RWPE2 (cell line): ENCODE data around the gene TBC1D26.
A peak's percentile ranks its signal among the peaks of the same experiment; 100 is the strongest.
"Not testable (repeated sequence)": the region's sequence is repeated elsewhere in the genome, so short reads cannot be mapped to it uniquely, and the experiment has no call there.

ENCODE experiments used
- ATAC-seq: fragments of 200-7000 bp; cut with Tn5 transposase; 3 replicates; pipeline ENCODE4 v1.9.1; 2021; ENCODE audit warnings: low read depth
- DNase-seq: peaks from one replicate; pipeline ENCODE4 v3.0.0-alpha.2; 2020; ENCODE audit warnings: low spot score
- H3K27ac ChIP-seq: fragments of 450-650 bp; 2 replicates; pipeline ENCODE4 v1.5.1; 2017; ENCODE audit warnings: mild to moderate bottlenecking; ENCODE audit not compliant: poor library complexity, severe bottlenecking
- H3K27me3 ChIP-seq: fragments of 250-450 bp; sonication (Bioruptor Pico); 2 replicates; pipeline ENCODE4 v1.5.1; 2021; ENCODE audit warnings: mild to moderate bottlenecking, moderate library complexity; ENCODE audit not compliant: insufficient read depth, poor library complexity, severe bottlenecking
- H3K36me3 ChIP-seq: fragments of 250-450 bp; sonication (Bioruptor Pico); 2 replicates; pipeline ENCODE4 v1.5.1; 2020; ENCODE audit warnings: low read depth, mild to moderate bottlenecking, moderate library complexity
- H3K4me1 ChIP-seq: fragments of 250-450 bp; sonication (Bioruptor Pico); 2 replicates; pipeline ENCODE4 v1.5.1; 2021; ENCODE audit warnings: mild to moderate bottlenecking, moderate library complexity; ENCODE audit not compliant: insufficient read depth, poor library complexity, severe bottlenecking
- H3K4me3 ChIP-seq: fragments of 250-450 bp; sonication (Bioruptor Pico); 2 replicates; pipeline ENCODE4 v1.5.1; 2021; ENCODE audit warnings: mild to moderate bottlenecking, moderate library complexity; ENCODE audit not compliant: severe bottlenecking
- H3K9me3 ChIP-seq: fragments of 250-450 bp; sonication (Bioruptor Pico); 2 replicates; pipeline ENCODE4 v1.5.1; 2021; ENCODE audit warnings: mild to moderate bottlenecking, moderate library complexity; ENCODE audit not compliant: severe bottlenecking
- TF ChIP-seq, protein P1 (sequence below): fragments of 450-650 bp; IDR thresholded peaks from one replicate; pipeline ENCODE4 v1.5.1; 2017; ENCODE audit warnings: mild to moderate bottlenecking, moderate library complexity; ENCODE audit not compliant: poor library complexity, severe bottlenecking

Gene TBC1D26

GRCh38 chr17:15744885-15745284, 12.8 kb downstream of the TBC1D26 start:
- DNase-seq (no peak), ATAC-seq (no peak)
- H3K27ac ChIP-seq, result no peak overlapping the region
- TF ChIP-seq, protein P1, sequence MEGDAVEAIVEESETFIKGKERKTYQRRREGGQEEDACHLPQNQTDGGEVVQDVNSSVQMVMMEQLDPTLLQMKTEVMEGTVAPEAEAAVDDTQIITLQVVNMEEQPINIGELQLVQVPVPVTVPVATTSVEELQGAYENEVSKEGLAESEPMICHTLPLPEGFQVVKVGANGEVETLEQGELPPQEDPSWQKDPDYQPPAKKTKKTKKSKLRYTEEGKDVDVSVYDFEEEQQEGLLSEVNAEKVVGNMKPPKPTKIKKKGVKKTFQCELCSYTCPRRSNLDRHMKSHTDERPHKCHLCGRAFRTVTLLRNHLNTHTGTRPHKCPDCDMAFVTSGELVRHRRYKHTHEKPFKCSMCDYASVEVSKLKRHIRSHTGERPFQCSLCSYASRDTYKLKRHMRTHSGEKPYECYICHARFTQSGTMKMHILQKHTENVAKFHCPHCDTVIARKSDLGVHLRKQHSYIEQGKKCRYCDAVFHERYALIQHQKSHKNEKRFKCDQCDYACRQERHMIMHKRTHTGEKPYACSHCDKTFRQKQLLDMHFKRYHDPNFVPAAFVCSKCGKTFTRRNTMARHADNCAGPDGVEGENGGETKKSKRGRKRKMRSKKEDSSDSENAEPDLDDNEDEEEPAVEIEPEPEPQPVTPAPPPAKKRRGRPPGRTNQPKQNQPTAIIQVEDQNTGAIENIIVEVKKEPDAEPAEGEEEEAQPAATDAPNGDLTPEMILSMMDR, result no peak
- no peaks in the 10 kb centered on the region for H3K9me3 ChIP-seq
- H3K36me3 ChIP-seq, result no peaks in the 10 kb centered on the region
- no peak overlapping the region for H3K4me3 ChIP-seq
- H3K27me3 ChIP-seq, result no peaks in the 10 kb centered on the region
- H3K4me1 ChIP-seq, result no peaks in the 10 kb centered on the region

DNA sequence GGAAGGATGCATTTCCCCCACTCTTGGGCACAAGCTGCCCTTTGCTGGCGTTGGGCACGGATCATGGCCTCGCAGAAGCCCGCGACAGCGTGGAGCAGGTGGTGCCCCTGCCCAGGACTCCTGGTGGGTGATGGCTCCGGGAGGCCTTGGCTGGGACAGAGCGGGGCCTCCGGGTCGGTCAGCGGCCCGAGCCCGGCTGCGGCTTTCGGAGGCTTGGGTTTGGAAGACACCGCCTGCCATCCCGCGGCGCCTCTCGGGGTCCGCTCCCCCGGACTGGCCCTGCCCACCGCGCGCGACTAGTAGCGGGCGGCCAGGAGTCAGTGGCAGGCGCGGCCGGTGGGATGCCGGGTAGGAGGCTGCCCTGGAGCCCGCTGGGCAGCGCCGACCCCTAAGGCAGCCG, 17.3 kb downstream of the TBC1D26 start:
- not testable (repeated sequence) for H3K27me3 ChIP-seq, H3K27ac ChIP-seq, ATAC-seq, H3K4me3 ChIP-seq, H3K9me3 ChIP-seq, H3K36me3 ChIP-seq, H3K4me1 ChIP-seq, DNase-seq

DNA sequence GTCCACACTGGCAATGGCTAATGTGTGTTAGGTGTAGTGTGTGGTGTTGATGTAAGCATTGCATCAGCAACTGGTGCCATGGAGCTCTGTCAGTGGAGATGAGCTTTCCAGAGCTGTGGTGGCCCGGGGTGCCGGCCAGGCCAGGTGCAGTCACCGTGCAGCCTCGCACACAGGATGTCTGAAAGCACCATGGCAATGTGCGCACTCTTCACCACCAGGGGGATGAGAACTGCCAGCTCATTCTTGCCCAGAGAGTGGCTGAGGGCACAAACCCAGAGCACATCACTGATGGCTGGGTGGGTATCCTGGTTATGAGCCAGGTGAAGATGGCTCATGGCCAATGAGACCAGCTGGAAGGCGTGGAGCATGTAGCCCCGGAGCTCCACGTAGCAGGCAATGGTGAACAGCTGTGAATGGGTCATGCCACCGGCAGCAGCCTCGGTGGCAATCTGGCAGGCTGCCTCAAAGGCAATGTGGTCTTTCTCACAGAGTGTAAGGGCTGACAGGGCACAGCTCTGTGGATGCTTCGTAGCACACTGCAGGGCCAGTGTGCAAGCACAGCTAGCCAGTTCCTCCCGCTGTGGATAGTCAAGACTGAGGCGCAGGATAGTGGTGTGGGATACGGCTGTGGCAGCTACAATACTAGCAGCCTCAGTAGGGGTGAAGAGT, 36.9 kb downstream of the TBC1D26 start:
- ATAC-seq, result peak; percentile 49; the same call in 2 of the 3 replicates
- H3K4me1 ChIP-seq, result not testable (repeated sequence)

GRCh38 chr17:15770679-15771078, 38.6 kb downstream of the TBC1D26 start:
- not testable (repeated sequence) for DNase-seq, H3K27me3 ChIP-seq, H3K36me3 ChIP-seq, H3K4me3 ChIP-seq, H3K27ac ChIP-seq, H3K4me1 ChIP-seq, ATAC-seq, H3K9me3 ChIP-seq

More for the DNA sequence above, 36.9 kb downstream of the TBC1D26 start:
- H3K27ac ChIP-seq, H3K27me3 ChIP-seq, H3K9me3 ChIP-seq, DNase-seq, H3K4me3 ChIP-seq, H3K36me3 ChIP-seq: not testable (repeated sequence)

- Histone ChIP-seq H3K27ac (no peak overlapping the region), H3K36me3 (no peaks in the 10 kb centered on the region), H3K27me3 (no peaks in the 10 kb centered on the region), H3K4me3 (no peak overlapping the region), H3K9me3 (no peaks in the 10 kb centered on the region), H3K4me1 (no peaks in the 10 kb centered on the region)
- DNase-seq (no peak), ATAC-seq (no peak)
- TF ChIP-seq, protein P1, result no peak
Observed at GRCh38 chr17:15776871-15777270, 44.8 kb downstream of the TBC1D26 start.

DNA sequence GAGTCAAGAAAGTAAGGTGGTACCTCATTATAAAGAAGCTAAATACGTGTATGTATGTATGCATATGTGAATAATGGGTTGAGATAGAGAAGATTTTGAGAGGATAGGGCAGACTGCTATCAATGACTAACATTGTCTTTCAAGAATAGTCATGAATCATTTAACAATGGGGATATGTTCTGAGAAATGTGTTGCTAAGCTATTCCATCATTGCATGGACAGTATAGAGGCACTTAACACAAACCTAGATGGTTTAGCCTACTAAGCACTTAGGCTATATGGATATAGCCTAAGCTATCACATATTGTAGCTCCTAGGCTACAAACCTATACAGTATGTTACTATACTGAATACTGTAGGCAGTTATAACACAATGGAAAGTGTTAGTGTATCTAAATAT, 45.2 kb downstream of the TBC1D26 start:
- no peaks in the 10 kb centered on the region for H3K4me1 ChIP-seq
- TF ChIP-seq, protein P1, result no peak
- DNase-seq (no peak), ATAC-seq (no peak)
- no peaks in the 10 kb centered on the region for H3K36me3 ChIP-seq
- no peaks in the 10 kb centered on the region for H3K9me3 ChIP-seq
- H3K4me3 ChIP-seq, result no peak overlapping the region
- no peaks in the 10 kb centered on the region for H3K27me3 ChIP-seq
- H3K27ac ChIP-seq, result no peak overlapping the region
